Cardiac muscle cell (in vitro differentiated cells and primary cell): ENCODE measurements around the gene SNX25. TPM values are rescaled to one million over a fixed set of nuclear protein-coding genes. Genes with fewer than 3 reads are reported as not detected.

Source experiments
- DNase-seq, 2 donors: peaks; one replicate each; pipeline versions ENCODE4 v3.0.0 to v3.0.0-alpha.2; 2010 to 2017; ENCODE audit warnings: low read depth in 1 of 2, low spot score in 1 of 2
- H3K27ac ChIP-seq: fragments of 200-600 bp; sonication (generic); 2 replicates; pipeline ENCODE4 v1.5.1; 2016
- H3K27me3 ChIP-seq: fragments of 200-600 bp; sonication (generic); 2 replicates; pipeline ENCODE4 v1.6.0; 2016; ENCODE audit warnings: control low read depth
- H3K36me3 ChIP-seq: fragments of 200-600 bp; sonication (generic); 2 replicates; pipeline ENCODE4 v1.5.1; 2016; ENCODE audit warnings: control low read depth
- H3K4me1 ChIP-seq: fragments of 200-600 bp; sonication (generic); 2 replicates; pipeline ENCODE4 v1.8.1; 2017; ENCODE audit warnings: low read depth, mild to moderate bottlenecking, mixed run types
- H3K4me3 ChIP-seq: fragments of 200-600 bp; sonication (generic); 2 replicates; pipeline ENCODE4 v1.5.1; 2016; ENCODE audit warnings: mild to moderate bottlenecking
- H3K9me3 ChIP-seq: fragments of 200-600 bp; sonication (generic); 2 replicates; pipeline ENCODE4 v1.5.1; 2017; ENCODE audit warnings: low read depth, mild to moderate bottlenecking, control low read depth
- CTCF ChIP-seq: IDR thresholded peaks from 2 replicates; pipeline ENCODE4 v1.5.1; 2012; ENCODE audit warnings: low read depth, mild to moderate bottlenecking, low read length
- polyA plus RNA-seq: library from polyadenylated mRNA; unstranded; fragments of >200 nt; fragmentation: Nextera tagmentation; extraction: Ambion mirVana; gene quantifications from 2 replicates; pipeline ENCODE4 v1.2.1, GENCODE V29; 2016
- total RNA-seq: library from RNA; depleted of rRNA; stranded (reverse); fragments of >200 nt; gene quantifications from 2 replicates; pipeline ENCODE4 v1.2.3, GENCODE V29; 2016

The SNX25 gene
- total and polyA plus RNA-seq, 2 experiments from 2014 or later: 19.7 to 20.9 TPM

- no peak overlapping the region for H3K4me3 ChIP-seq
- H3K36me3 ChIP-seq: no peaks in the 10 kb centered on the region
- no peaks in the 10 kb centered on the region for H3K27me3 ChIP-seq
- no peaks in the 10 kb centered on the region for H3K4me1 ChIP-seq
- no peaks in the 10 kb centered on the region for H3K9me3 ChIP-seq
- no peak overlapping the region for H3K27ac ChIP-seq
- no peak for DNase-seq
- TF ChIP-seq CTCF: no peak
Measured at GRCh38 chr4:185371702-185372101, 162.3 kb downstream of the SNX25 start.

DNA sequence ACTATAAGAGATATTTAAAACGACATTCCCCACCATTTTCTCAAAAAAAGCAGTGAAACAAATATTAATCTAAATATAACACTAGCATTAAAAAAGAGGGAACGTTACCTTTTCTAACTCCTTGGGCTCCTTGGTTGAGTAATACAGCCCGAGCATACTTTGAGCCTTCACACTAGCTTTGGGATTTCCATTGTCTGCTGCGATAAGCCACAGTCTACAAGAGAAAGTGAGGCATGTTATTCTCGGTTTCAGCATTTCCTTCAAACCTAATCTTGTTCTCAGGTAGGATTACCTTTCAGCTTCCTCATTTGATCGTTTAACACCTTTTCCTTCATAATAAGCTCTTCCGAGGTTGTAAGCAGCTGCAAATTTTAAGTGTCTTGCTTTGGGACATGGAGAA, 164.6 kb downstream of the SNX25 start:
- no peaks in the 10 kb centered on the region for H3K36me3 ChIP-seq
- TF ChIP-seq CTCF: no peak
- H3K9me3 ChIP-seq: no peaks in the 10 kb centered on the region
- H3K27ac ChIP-seq: no peak overlapping the region
- no peaks in the 10 kb centered on the region for H3K27me3 ChIP-seq
- no peaks in the 10 kb centered on the region for H3K4me1 ChIP-seq
- H3K4me3 ChIP-seq: no peak overlapping the region
- no peak for DNase-seq

- H3K27ac ChIP-seq: no peak overlapping the region
- no peak for TF ChIP-seq CTCF
Measured at GRCh38 chr4:185374573-185374972, 165.2 kb downstream of the SNX25 start.

GRCh38 chr4:185378264-185378663, 168.9 kb downstream of the SNX25 start:
- DNase-seq: no peak
- no peak overlapping the region for H3K27ac ChIP-seq
- H3K4me1 ChIP-seq: no peaks in the 10 kb centered on the region
- no peak for TF ChIP-seq CTCF
- H3K4me3 ChIP-seq: no peak overlapping the region
- H3K27me3 ChIP-seq: no peaks in the 10 kb centered on the region
- no peaks in the 10 kb centered on the region for H3K36me3 ChIP-seq
- no peaks in the 10 kb centered on the region for H3K9me3 ChIP-seq

More at GRCh38 chr4:185374573-185374972, 165.2 kb downstream of the SNX25 start:
- no peak for DNase-seq
- H3K4me3 ChIP-seq: no peak overlapping the region
- H3K36me3 ChIP-seq: no peaks in the 10 kb centered on the region
- no peaks in the 10 kb centered on the region for H3K9me3 ChIP-seq
- no peaks in the 10 kb centered on the region for H3K27me3 ChIP-seq
- H3K4me1 ChIP-seq: no peaks in the 10 kb centered on the region

DNA sequence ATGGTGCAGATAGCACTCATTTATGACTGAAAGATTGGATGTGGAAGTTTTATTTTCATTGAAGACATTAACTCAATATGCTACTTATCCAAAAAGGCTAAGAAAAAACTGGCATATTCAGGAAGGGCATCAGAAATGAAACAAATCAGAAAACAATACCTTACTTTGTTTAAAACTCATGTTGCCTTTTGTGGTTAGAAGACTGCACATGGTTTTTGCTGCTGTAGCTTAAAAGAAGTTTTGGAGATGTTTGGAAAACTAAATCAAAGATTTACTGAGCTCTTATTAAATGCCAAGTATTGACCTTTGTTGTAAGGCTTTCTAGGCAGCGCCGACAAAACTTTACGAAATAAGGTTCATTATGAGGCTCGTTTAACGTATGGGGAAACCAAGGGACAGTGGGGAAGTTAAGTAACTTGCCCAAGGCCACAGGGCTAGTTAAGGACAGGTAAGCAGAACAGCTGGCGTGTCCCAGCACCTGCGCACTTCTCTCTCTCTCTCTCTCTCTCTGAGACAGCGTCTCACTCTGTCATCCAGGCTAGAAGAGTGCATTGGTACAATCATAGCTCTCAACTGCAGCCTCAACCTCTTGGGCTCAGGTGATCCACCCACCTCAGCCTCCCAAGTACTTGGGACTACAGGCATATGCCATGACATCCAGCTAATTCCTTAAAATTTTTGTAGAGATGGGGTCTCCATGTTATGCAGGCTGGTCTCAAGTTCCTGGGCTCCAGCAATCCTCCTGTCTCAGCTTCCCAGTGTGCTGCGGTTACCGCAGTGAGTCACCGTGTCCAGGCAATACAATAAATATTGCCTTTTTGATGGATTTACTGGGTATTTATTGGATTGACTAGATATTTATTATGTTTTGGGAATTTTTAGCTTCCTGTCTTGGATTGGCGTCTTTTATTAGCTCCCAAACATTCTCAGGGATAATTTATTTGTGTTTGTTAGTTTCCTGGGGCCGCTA, 170.2 kb downstream of the SNX25 start:
- no peak for DNase-seq
- no peaks in the 10 kb centered on the region for H3K9me3 ChIP-seq
- H3K4me3 ChIP-seq: no peak overlapping the region
- H3K27ac ChIP-seq: no peak overlapping the region
- TF ChIP-seq CTCF: no peak
- H3K4me1 ChIP-seq: no peaks in the 10 kb centered on the region
- no peaks in the 10 kb centered on the region for H3K27me3 ChIP-seq
- no peaks in the 10 kb centered on the region for H3K36me3 ChIP-seq
